Liver (tissue), 9 donors: ENCODE data around the gene MAP1LC3B2. TPM values are rescaled to one million over a fixed set of nuclear protein-coding genes. Genes with fewer than 3 reads are reported as not detected.

Source experiments
- DNase-seq: peaks from one replicate; pipeline ENCODE4 v3.0.0-alpha.2; 2017; ENCODE audit warnings: low spot score
- H3K27ac ChIP-seq, 2 donors: one replicate each; pipeline ENCODE4 v1.7.0; 2013; ENCODE audit warnings: inconsistent platforms in 2 of 2, low read length in 2 of 2, control low read depth in 1 of 2, low read depth in 1 of 2, mild to moderate bottlenecking in 1 of 2
- H3K27me3 ChIP-seq, 4 donors: one replicate each; pipeline versions ENCODE4 v1.6.1 to v1.7.0; 2013; ENCODE audit warnings: low read length in 3 of 4, inconsistent platforms in 1 of 4, mild to moderate bottlenecking in 1 of 4, moderate library complexity in 1 of 4; ENCODE audit not compliant: control insufficient read depth in 4 of 4, insufficient read depth in 4 of 4
- H3K36me3 ChIP-seq, 4 donors: one replicate each; pipeline versions ENCODE4 v1.6.1 to v1.7.0; 2013; ENCODE audit warnings: low read length in 3 of 4, mild to moderate bottlenecking in 3 of 4, low read depth in 1 of 4, moderate library complexity in 1 of 4; ENCODE audit not compliant: control insufficient read depth in 4 of 4, insufficient read depth in 3 of 4
- H3K4me1 ChIP-seq, 4 donors: one replicate each; pipeline versions ENCODE4 v1.6.1 to v1.7.0; 2013; ENCODE audit warnings: low read length in 3 of 4, mild to moderate bottlenecking in 3 of 4, moderate library complexity in 1 of 4; ENCODE audit not compliant: control insufficient read depth in 4 of 4, insufficient read depth in 4 of 4
- H3K4me3 ChIP-seq, 3 donors: one replicate each; pipeline versions ENCODE4 v1.6.1 to v1.7.0; 2013; ENCODE audit warnings: low read length in 3 of 3, control low read depth in 1 of 3, low read depth in 1 of 3, mild to moderate bottlenecking in 1 of 3
- H3K9ac ChIP-seq, 2 donors: one replicate each; pipeline ENCODE4 v1.7.0; 2013; ENCODE audit warnings: low read length in 2 of 2, mild to moderate bottlenecking in 2 of 2, moderate library complexity in 2 of 2, control low read depth in 1 of 2, low read depth in 1 of 2
- H3K9me3 ChIP-seq, 4 donors: one replicate each; pipeline versions ENCODE4 v1.6.1 to v1.7.0; 2013; ENCODE audit warnings: low read length in 3 of 4; ENCODE audit not compliant: control insufficient read depth in 4 of 4
- EGR1 ChIP-seq, 2 donors: IDR thresholded peaks; 2 replicates each; pipeline ENCODE4 v1.6.1; 2016 to 2018; ENCODE audit warnings: antibody characterized with exemption in 2 of 2, low read depth in 2 of 2
- FOXA2 ChIP-seq: IDR thresholded peaks from 2 replicates; pipeline ENCODE4 v1.6.1; 2016; ENCODE audit warnings: antibody characterized with exemption
- GABPA ChIP-seq, 2 donors: IDR thresholded peaks in 1 of 2; conservative IDR thresholded peaks in 1 of 2; 2 replicates each; pipeline ENCODE4 v1.6.1; 2016; ENCODE audit warnings: antibody characterized with exemption in 2 of 2, mild to moderate bottlenecking in 1 of 2, moderate library complexity in 1 of 2
- HNF4A ChIP-seq, 2 donors: conservative IDR thresholded peaks; 2 replicates each; pipeline ENCODE4 v1.6.1; 2016; ENCODE audit warnings: antibody characterized with exemption in 2 of 2, mild to moderate bottlenecking in 2 of 2
- HNF4G ChIP-seq: IDR thresholded peaks from 2 replicates; pipeline ENCODE4 v1.6.1; 2016; ENCODE audit warnings: antibody characterized with exemption
- JUND ChIP-seq, 2 donors: IDR thresholded peaks; 2 replicates each; pipeline ENCODE4 v1.6.1; 2016; ENCODE audit warnings: antibody characterized with exemption in 2 of 2
- MAX ChIP-seq: IDR thresholded peaks from 2 replicates; pipeline ENCODE4 v1.6.1; 2016; ENCODE audit warnings: antibody characterized with exemption
- RAD21 ChIP-seq, 2 donors: IDR thresholded peaks; 2 replicates each; pipeline ENCODE4 v1.6.1; 2016; ENCODE audit warnings: antibody characterized with exemption in 2 of 2, mild to moderate bottlenecking in 2 of 2
- REST ChIP-seq: IDR thresholded peaks from 2 replicates; pipeline ENCODE4 v1.6.1; 2016; ENCODE audit warnings: antibody characterized with exemption, mild to moderate bottlenecking
- RXRA ChIP-seq, 2 donors: IDR thresholded peaks; 2 replicates each; pipeline ENCODE4 v1.6.1; 2017 to 2018; ENCODE audit warnings: antibody characterized with exemption in 2 of 2, mild to moderate bottlenecking in 1 of 2
- ZBTB33 ChIP-seq: IDR thresholded peaks from 2 replicates; pipeline ENCODE4 v1.6.1; 2016; ENCODE audit warnings: antibody characterized with exemption
- WGBS: extraction: QIAGEN DNeasy Blood & Tissue Kit; methylation state at CpG from one replicate; pipeline ENCODE4 v1.1.7; 2013; 5-methylcytosine and 5-hydroxymethylcytosine counted together
- polyA plus RNA-seq, 2 donors: library from polyadenylated mRNA; stranded (reverse) in 1 of 2; unstranded in 1 of 2; fragments of 200-250 nt in 1 of 2; fragments of >200 nt in 1 of 2; fragmentation: Nextera tagmentation in 1 of 2; extraction: Ambion mirVana in 1 of 2; gene quantifications; one replicate each; pipeline versions ENCODE4 v1.2.1 to v1.2.3, GENCODE V29; 2013 to 2015
- total RNA-seq, 2 donors: library from RNA; depleted of rRNA; stranded (reverse); fragments of >200 nt; gene quantifications; one replicate each; pipeline ENCODE4 v1.2.3, GENCODE V29; 2014
- donor health status: healthy.
- donor health status: healthy.
- donor health status: healthy.
- donor health status: healthy.
- donor health status: healthy.

The MAP1LC3B2 gene
- total and polyA plus RNA-seq, 4 donors: 1.3 to 7.7 TPM; not detected in 2

- TF ChIP-seq HNF4G: no peak
Observed at GRCh38 chr12:116606397-116606796, 47.2 kb downstream of the MAP1LC3B2 start (continued).

GRCh38 chr12:116607039-116607438, 47.9 kb downstream of the MAP1LC3B2 start:
- WGBS: 97% methylated on average over 6 of the region's 6 CpGs
- no peaks in the 10 kb centered on the region for H3K9me3 ChIP-seq
- H3K4me1 ChIP-seq: no peaks in the 10 kb centered on the region
- DNase-seq: no peak
- H3K4me3 ChIP-seq: no peak overlapping the region
- H3K27ac ChIP-seq: no peak overlapping the region
- no peak for TF ChIP-seq ZBTB33
- TF ChIP-seq JUND (IDR thresholded peaks at IDR 0.05): no peak
- TF ChIP-seq GABPA (IDR thresholded peaks at IDR 0.05 in 1 of 2, conservative IDR thresholded peaks at IDR 0.05 in 1 of 2): no peak
- no peak for TF ChIP-seq HNF4A (conservative IDR thresholded peaks at IDR 0.05)
- no peak for TF ChIP-seq MAX
- TF ChIP-seq EGR1 (IDR thresholded peaks at IDR 0.05; ENCODE audit: low read depth in 2 of 2): no peak
- no peak for TF ChIP-seq REST
- TF ChIP-seq HNF4G: no peak
- TF ChIP-seq RXRA (IDR thresholded peaks at IDR 0.05): no peak
- TF ChIP-seq FOXA2: no peak
- H3K27me3 ChIP-seq: no peaks in the 10 kb centered on the region
- no peaks in the 10 kb centered on the region for H3K36me3 ChIP-seq
- H3K9ac ChIP-seq: no peak overlapping the region

GRCh38 chr12:116609319-116610114, 50.3 kb downstream of the MAP1LC3B2 start:
- no peaks in the 10 kb centered on the region for H3K27me3 ChIP-seq
- TF ChIP-seq EGR1 (IDR thresholded peaks at IDR 0.05; ENCODE audit: low read depth in 2 of 2): no peak
- peak; percentile 24 to 53 for TF ChIP-seq RAD21 (IDR thresholded peaks at IDR 0.05)
- DNase-seq: no peak
- H3K4me1 ChIP-seq: no peaks in the 10 kb centered on the region
- 91% methylated on average over 8 of the region's 8 CpGs for WGBS
- H3K9me3 ChIP-seq: no peaks in the 10 kb centered on the region
- no peak overlapping the region for H3K9ac ChIP-seq
- H3K4me3 ChIP-seq: no peak overlapping the region
- H3K36me3 ChIP-seq: no peaks in the 10 kb centered on the region
- H3K27ac ChIP-seq: no peak overlapping the region
